Raji (cell line): Measurements from ENCODE around the gene OLFM1.

Experiments
- POLR2A ChIP-seq: IDR thresholded peaks from 2 replicates; pipeline ENCODE4 v1.6.1; 2011; ENCODE audit warnings: low read depth, low read length, control low read depth; ENCODE audit not compliant: insufficient read depth

Gene OLFM1

GRCh38 chr9:135138078-135138855 is 50.8 kb downstream of the OLFM1 start:
- TF ChIP-seq POLR2A: no peak

GRCh38 chr9:135139366-135139959 is 52.0 kb downstream of the OLFM1 start:
- no peak for TF ChIP-seq POLR2A

- TF ChIP-seq POLR2A: no peak
These were observed 53.8 kb downstream of the OLFM1 start for GRCh38 chr9:135141183-135141774.

GRCh38 chr9:135144581-135145170 is 57.2 kb downstream of the OLFM1 start:
- no peak for TF ChIP-seq POLR2A

GRCh38 chr9:135145312-135145711 is 57.8 kb downstream of the OLFM1 start:
- TF ChIP-seq POLR2A: no peak

GRCh38 chr9:135146241-135146640 is 58.8 kb downstream of the OLFM1 start:
- no peak for TF ChIP-seq POLR2A

- no peak for TF ChIP-seq POLR2A
These were observed 59.5 kb downstream of the OLFM1 start for GRCh38 chr9:135146766-135147473.

- TF ChIP-seq POLR2A: no peak
These were observed 60.0 kb downstream of the OLFM1 start for GRCh38 chr9:135147474-135147805.

- no peak for TF ChIP-seq POLR2A
These were observed 60.5 kb downstream of the OLFM1 start for GRCh38 chr9:135147938-135148337.

- no peak for TF ChIP-seq POLR2A
These were observed 60.9 kb downstream of the OLFM1 start for GRCh38 chr9:135148386-135148785.

GRCh38 chr9:135150981-135151380 is 63.5 kb downstream of the OLFM1 start:
- TF ChIP-seq POLR2A: no peak

GRCh38 chr9:135151757-135152613 is 64.5 kb downstream of the OLFM1 start:
- TF ChIP-seq POLR2A: no peak

GRCh38 chr9:135152614-135153334 is 65.3 kb downstream of the OLFM1 start:
- no peak for TF ChIP-seq POLR2A
